Trophoblast cell (in vitro differentiated cells and primary cell): ENCODE measurements around the gene OR4K17.
"Not testable (repeated sequence)": the region's sequence is repeated elsewhere in the genome, so short reads cannot be mapped to it uniquely, and the experiment has no call there.

Source experiments
- DNase-seq, 2 donors: peaks; one replicate each; pipeline ENCODE4 v3.0.0-alpha.2; 2016
- H2AFZ ChIP-seq: 2 replicates; pipeline ENCODE4 v1.6.1; 2013; ENCODE audit warnings: low read length, moderate library complexity, mild to moderate bottlenecking; ENCODE audit not compliant: insufficient read depth, poor library complexity
- H2AK5ac ChIP-seq: 2 replicates; pipeline ENCODE4 v1.6.1; 2013; ENCODE audit warnings: mild to moderate bottlenecking, low read length
- H2BK120ac ChIP-seq: 2 replicates; pipeline ENCODE4 v1.6.1; 2013; ENCODE audit warnings: low read length, mild to moderate bottlenecking, moderate library complexity; ENCODE audit not compliant: insufficient read depth, poor library complexity
- H2BK12ac ChIP-seq: 2 replicates; pipeline ENCODE4 v1.6.1; 2013; ENCODE audit warnings: mild to moderate bottlenecking, low read length, moderate library complexity
- H2BK5ac ChIP-seq: 2 replicates; pipeline ENCODE4 v1.6.1; 2013; ENCODE audit warnings: low read length, low read depth, moderate library complexity, mild to moderate bottlenecking; ENCODE audit not compliant: poor library complexity
- H3K14ac ChIP-seq: 2 replicates; pipeline ENCODE4 v1.6.1; 2013; ENCODE audit warnings: mild to moderate bottlenecking, low read length
- H3K18ac ChIP-seq: 2 replicates; pipeline ENCODE4 v1.6.1; 2013; ENCODE audit warnings: mild to moderate bottlenecking, low read length
- H3K23ac ChIP-seq: 2 replicates; pipeline ENCODE4 v1.6.1; 2013; ENCODE audit warnings: low read length
- H3K27ac ChIP-seq: 2 replicates; pipeline ENCODE4 v1.5.1; 2013; ENCODE audit warnings: low read depth, mild to moderate bottlenecking, inconsistent platforms, low read length, moderate library complexity
- H3K27me3 ChIP-seq: 2 replicates; pipeline ENCODE4 v1.6.1; 2013; ENCODE audit warnings: inconsistent platforms, mild to moderate bottlenecking, low read length, moderate library complexity; ENCODE audit not compliant: insufficient read depth
- H3K36me3 ChIP-seq, 2 experiments: 1 replicate in 1 of 2; 2 replicates in 1 of 2; pipeline ENCODE4 v1.6.1; 2013; ENCODE audit warnings: low read length in 2 of 2, mild to moderate bottlenecking in 2 of 2, moderate library complexity in 1 of 2; ENCODE audit not compliant: insufficient read depth in 2 of 2, control insufficient read depth in 1 of 2
- H3K4ac ChIP-seq: 2 replicates; pipeline ENCODE4 v1.6.1; 2013; ENCODE audit warnings: low read depth, mild to moderate bottlenecking, low read length, moderate library complexity
- H3K4me1 ChIP-seq, 2 experiments: 1 replicate in 1 of 2; 2 replicates in 1 of 2; pipeline ENCODE4 v1.6.1; 2013; ENCODE audit warnings: low read length in 2 of 2, mild to moderate bottlenecking in 2 of 2, moderate library complexity in 1 of 2; ENCODE audit not compliant: insufficient read depth in 2 of 2, control insufficient read depth in 1 of 2
- H3K4me2 ChIP-seq: 2 replicates; pipeline ENCODE4 v1.6.1; 2013; ENCODE audit warnings: inconsistent platforms, mild to moderate bottlenecking, low read length, moderate library complexity
- H3K4me3 ChIP-seq: 2 replicates; pipeline ENCODE4 v1.5.1; 2013; ENCODE audit warnings: mild to moderate bottlenecking, low read depth, low read length, inconsistent platforms
- H3K79me1 ChIP-seq: one replicate; pipeline ENCODE4 v1.6.1; 2013; ENCODE audit warnings: low read length
- H3K79me2 ChIP-seq: 2 replicates; pipeline ENCODE4 v1.6.1; 2013; ENCODE audit warnings: low read length, mild to moderate bottlenecking; ENCODE audit not compliant: control insufficient read depth, insufficient read depth, poor library complexity
- H3K9ac ChIP-seq: 2 replicates; pipeline ENCODE4 v1.6.1; 2013; ENCODE audit warnings: mild to moderate bottlenecking, low read length
- H3K9me3 ChIP-seq: 2 replicates; pipeline ENCODE4 v1.6.1; 2013; ENCODE audit warnings: low read depth, mild to moderate bottlenecking, control low read depth, inconsistent platforms, low read length; ENCODE audit not compliant: insufficient read depth
- H4K12ac ChIP-seq: 2 replicates; pipeline ENCODE4 v1.6.1; 2013; ENCODE audit warnings: low read depth, mild to moderate bottlenecking, low read length, moderate library complexity
- H4K8ac ChIP-seq: 2 replicates; pipeline ENCODE4 v1.6.1; 2013; ENCODE audit warnings: low read depth, mild to moderate bottlenecking, low read length, moderate library complexity
- H4K91ac ChIP-seq: one replicate; pipeline ENCODE4 v1.6.1; 2013; ENCODE audit warnings: low read depth, mild to moderate bottlenecking, low read length, moderate library complexity
- WGBS: extraction: QIAGEN DNeasy Blood & Tissue Kit; methylation state at CpG from one replicate; pipeline ENCODE4 v1.1.7; 2013; ENCODE audit warnings: missing lambda C conversion rate; ENCODE audit not compliant: insufficient read length, insufficient coverage; ENCODE audit errors: extremely low coverage; 5-methylcytosine and 5-hydroxymethylcytosine counted together

OR4K17 gene

GRCh38 chr14:20143911-20144310 lies 33.4 kb downstream of the OR4K17 start:
- no peaks in the 10 kb centered on the region for H3K4me1 ChIP-seq
- H3K4me2 ChIP-seq: no peak overlapping the region
- no peak overlapping the region for H2BK120ac ChIP-seq
- no peak overlapping the region for H2AFZ ChIP-seq
- no peak overlapping the region for H2AK5ac ChIP-seq
- H2BK5ac ChIP-seq: no peak overlapping the region
- H3K18ac ChIP-seq: no peak overlapping the region
- H3K23ac ChIP-seq: no peak overlapping the region
- H3K4ac ChIP-seq: no peak overlapping the region
- peak overlapping the region; percentile 6 for H3K4me3 ChIP-seq
- H3K36me3 ChIP-seq: no peaks in the 10 kb centered on the region
- no peak overlapping the region for H2BK12ac ChIP-seq
- no peak overlapping the region for H3K9ac ChIP-seq
- no peak overlapping the region for H4K91ac ChIP-seq
- no peak overlapping the region for H4K8ac ChIP-seq
- DNase-seq: peak in 1 of 2 donors; percentile 3
- no peaks in the 10 kb centered on the region for H3K27me3 ChIP-seq
- H3K9me3 ChIP-seq: peaks cover 7% of the 10 kb centered on the region
- no peak overlapping the region for H4K12ac ChIP-seq
- no CpG with 5 or more reads among the region's 7 CpGs for WGBS
- no peak overlapping the region for H3K27ac ChIP-seq
- no peak overlapping the region for H3K14ac ChIP-seq
- no peaks in the 10 kb centered on the region for H3K79me2 ChIP-seq
- no peaks in the 10 kb centered on the region for H3K79me1 ChIP-seq

DNA sequence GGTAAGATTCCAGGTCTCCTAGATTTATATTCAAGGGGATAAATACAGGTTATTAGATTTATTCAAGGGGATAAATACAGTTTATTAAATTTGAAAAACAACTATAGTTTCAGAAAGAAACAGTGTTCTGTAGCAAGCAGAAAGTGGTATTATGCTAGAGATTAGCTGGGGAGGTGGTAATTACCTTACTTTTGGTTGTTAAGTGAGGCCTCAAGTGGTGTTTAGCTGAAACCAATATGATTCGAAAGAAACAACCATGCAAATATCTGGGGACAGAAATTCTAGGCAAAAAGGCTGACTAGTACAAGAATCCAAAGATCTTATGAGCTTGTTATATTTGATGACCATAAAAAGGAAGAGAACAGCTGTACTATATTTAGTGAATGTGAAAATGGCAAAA lies 34.3 kb downstream of the OR4K17 start:
- Histone ChIP-seq H3K9me3 (peaks cover 7% of the 10 kb centered on the region), H3K79me1 (no peaks in the 10 kb centered on the region), H3K79me2 (no peaks in the 10 kb centered on the region), H3K27ac (no peak overlapping the region), H4K12ac (no peak overlapping the region), H2AK5ac (no peak overlapping the region), H3K4ac (no peak overlapping the region), H3K4me3 (no peak overlapping the region), H3K23ac (no peak overlapping the region), H2AFZ (no peak overlapping the region), H3K36me3 (no peaks in the 10 kb centered on the region), H3K4me2 (no peak overlapping the region), H4K91ac (no peak overlapping the region), H4K8ac (no peak overlapping the region), H2BK12ac (no peak overlapping the region), H3K14ac (no peak overlapping the region), H2BK5ac (no peak overlapping the region), H3K18ac (no peak overlapping the region), H3K9ac (no peak overlapping the region), H3K27me3 (no peaks in the 10 kb centered on the region), H3K4me1 (no peaks in the 10 kb centered on the region), H2BK120ac (no peak overlapping the region)
- no CpG with 5 or more reads among the region's 1 CpG for WGBS
- no peak for DNase-seq

GRCh38 chr14:20164462-20164861 lies 53.9 kb downstream of the OR4K17 start:
- H3K4me2 ChIP-seq: no peak overlapping the region
- H3K4me3 ChIP-seq: no peak overlapping the region
- DNase-seq: no peak
- no peak overlapping the region for H2BK5ac ChIP-seq
- H2AFZ ChIP-seq: no peak overlapping the region
- no peak overlapping the region for H2BK120ac ChIP-seq
- no peak overlapping the region for H2AK5ac ChIP-seq
- no peak overlapping the region for H4K8ac ChIP-seq
- H4K91ac ChIP-seq: no peak overlapping the region
- no peaks in the 10 kb centered on the region for H3K27me3 ChIP-seq
- no peak overlapping the region for H4K12ac ChIP-seq
- H3K27ac ChIP-seq: no peak overlapping the region
- no peak overlapping the region for H3K23ac ChIP-seq
- no peaks in the 10 kb centered on the region for H3K36me3 ChIP-seq
- no peaks in the 10 kb centered on the region for H3K4me1 ChIP-seq
- no peak overlapping the region for H3K9ac ChIP-seq
- H3K14ac ChIP-seq: no peak overlapping the region
- no peaks in the 10 kb centered on the region for H3K79me1 ChIP-seq
- H3K9me3 ChIP-seq: peaks cover 9% of the 10 kb centered on the region
- H3K18ac ChIP-seq: no peak overlapping the region
- no peak overlapping the region for H3K4ac ChIP-seq
- no peak overlapping the region for H2BK12ac ChIP-seq
- H3K79me2 ChIP-seq: no peaks in the 10 kb centered on the region

GRCh38 chr14:20167091-20167490 lies 56.6 kb downstream of the OR4K17 start:
- Histone ChIP-seq H3K79me2 (no peaks in the 10 kb centered on the region), H2BK12ac (no peak overlapping the region), H3K4me1 (no peaks in the 10 kb centered on the region), H4K91ac (no peak overlapping the region), H3K14ac (no peak overlapping the region), H2BK120ac (no peak overlapping the region), H3K23ac (no peak overlapping the region), H3K36me3 (no peaks in the 10 kb centered on the region), H3K4me3 (no peak overlapping the region), H3K4me2 (no peak overlapping the region), H4K12ac (no peak overlapping the region), H3K9ac (no peak overlapping the region), H3K27ac (no peak overlapping the region), H4K8ac (no peak overlapping the region), H2AFZ (no peak overlapping the region), H3K9me3 (peaks cover 12% of the 10 kb centered on the region), H2AK5ac (no peak overlapping the region), H3K79me1 (no peaks in the 10 kb centered on the region), H3K4ac (no peak overlapping the region), H3K18ac (no peak overlapping the region), H3K27me3 (no peaks in the 10 kb centered on the region), H2BK5ac (no peak overlapping the region)
- no peak for DNase-seq

DNA sequence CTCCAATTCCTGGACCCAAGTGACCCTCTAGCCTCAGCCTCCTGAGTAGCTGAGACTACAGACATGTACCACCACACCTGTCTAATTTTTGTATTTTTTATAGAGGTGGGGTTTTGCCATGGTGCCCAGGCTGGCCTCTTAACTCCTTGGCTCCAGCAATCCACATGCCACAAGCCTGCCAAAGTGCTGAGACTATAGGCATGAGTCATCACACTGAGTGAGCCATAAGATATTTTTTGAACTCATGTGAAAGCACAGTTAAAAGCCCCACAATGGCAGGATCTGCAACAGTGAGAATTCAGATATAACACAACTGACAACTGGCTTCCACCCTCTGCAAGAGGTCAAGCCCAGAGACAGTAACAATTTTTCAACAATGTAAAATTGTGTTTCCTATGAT lies 59.3 kb downstream of the OR4K17 start:
- H2BK120ac ChIP-seq, H4K12ac ChIP-seq, H3K4me3 ChIP-seq, H3K4me1 ChIP-seq, H3K27me3 ChIP-seq, H2BK12ac ChIP-seq, H3K36me3 ChIP-seq, H3K79me2 ChIP-seq, H3K27ac ChIP-seq, H3K18ac ChIP-seq, H3K9ac ChIP-seq, H3K4me2 ChIP-seq, H4K91ac ChIP-seq, H3K4ac ChIP-seq, H3K23ac ChIP-seq, H3K14ac ChIP-seq, H4K8ac ChIP-seq, H3K79me1 ChIP-seq, H2BK5ac ChIP-seq, H2AFZ ChIP-seq, H2AK5ac ChIP-seq: not testable (repeated sequence)
- peak; percentile 45 to 75 for DNase-seq
- H3K9me3 ChIP-seq: peaks cover 12% of the 10 kb centered on the region
